Measurements from ENCODE around the gene OPCML.

OPCML gene

DNA sequence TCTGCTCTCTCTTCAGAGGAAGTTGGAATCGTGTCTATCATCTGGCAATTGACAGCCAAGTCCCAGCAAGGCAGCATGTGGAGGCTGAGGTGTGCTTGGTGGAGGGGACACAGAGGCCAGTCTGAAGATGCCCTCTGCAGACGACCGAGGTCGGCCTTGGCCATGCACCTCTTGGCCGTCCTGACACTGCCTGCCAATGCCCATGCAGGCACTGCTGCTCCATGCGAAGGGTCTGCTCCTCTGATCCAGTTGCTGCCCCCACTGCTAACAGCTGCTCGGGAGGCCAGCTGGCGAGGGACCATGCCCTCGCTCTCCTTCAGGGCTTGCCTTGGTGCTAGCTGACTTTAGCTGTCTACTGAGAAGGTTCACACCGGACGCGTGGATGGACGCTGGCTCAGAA, 527.9 kb downstream of the OPCML start:
- DNase-seq (ENCODE audit: extremely low read depth in 1 of 2, low read depth in 1 of 2), result no peak

DNA sequence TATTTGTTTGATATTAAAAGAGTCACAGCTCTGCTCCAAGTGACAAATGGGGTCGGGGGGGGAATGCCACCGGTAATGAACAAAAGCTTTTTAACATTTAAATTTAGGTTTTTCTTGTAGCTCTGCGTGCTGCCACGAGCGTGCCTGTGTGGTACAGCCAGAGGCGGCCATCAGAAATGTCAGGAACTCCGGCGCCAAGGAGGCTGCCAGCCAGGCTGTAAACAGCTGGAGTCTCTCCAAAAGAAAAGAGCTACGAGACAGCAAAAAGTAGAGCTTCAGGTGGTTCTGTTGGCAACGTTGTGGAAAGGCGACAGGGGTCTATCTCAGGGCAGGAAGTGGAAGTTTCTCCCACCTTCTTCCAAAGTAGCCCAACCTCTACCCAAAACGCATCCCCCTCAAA, 532.8 kb downstream of the OPCML start:
- DNase-seq (ENCODE audit: extremely low read depth in 1 of 2, low read depth in 1 of 2), result no peak

DNA sequence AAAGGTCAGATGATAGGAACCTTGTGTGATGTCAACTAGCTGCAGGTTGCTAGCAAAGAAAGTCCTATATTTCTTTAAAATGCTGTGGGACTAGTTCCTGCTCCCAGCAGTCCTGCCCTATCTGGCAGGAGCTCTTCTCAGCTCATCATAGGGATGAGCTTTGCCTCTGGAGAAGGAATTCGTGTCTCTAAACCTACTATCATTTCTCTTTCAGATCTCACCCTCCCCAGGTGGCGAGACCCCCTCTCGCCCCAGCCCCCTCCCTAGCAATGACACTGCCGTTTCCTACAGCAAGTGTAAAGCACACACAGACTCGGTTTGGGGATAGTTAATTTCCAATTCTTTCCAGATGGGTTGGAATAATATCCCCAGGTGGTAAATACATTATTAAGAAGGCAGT, 533.3 kb downstream of the OPCML start:
- DNase-seq (ENCODE audit: extremely low read depth in 1 of 2, low read depth in 1 of 2), result no peak

DNA sequence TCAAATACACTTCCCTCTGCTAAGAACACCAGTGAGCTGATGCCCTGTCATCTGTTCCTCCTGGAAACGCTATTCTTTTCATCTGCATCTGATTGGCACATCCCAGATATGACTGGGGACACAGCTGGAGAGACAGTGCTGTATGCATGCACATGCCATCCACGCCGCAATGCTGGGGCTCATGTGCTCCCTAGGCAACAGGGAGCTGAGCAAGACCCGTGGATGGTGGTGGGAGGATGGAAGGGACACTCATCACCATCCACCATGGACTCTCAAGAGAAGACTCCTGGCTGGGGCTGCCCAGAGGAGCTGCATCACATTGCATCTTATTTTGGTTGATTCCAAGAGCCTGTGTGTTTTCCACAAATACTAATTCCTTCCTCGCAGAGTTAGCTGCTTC, 534.9 kb downstream of the OPCML start:
- DNase-seq (ENCODE audit: extremely low read depth in 1 of 2, low read depth in 1 of 2), result no peak

DNA sequence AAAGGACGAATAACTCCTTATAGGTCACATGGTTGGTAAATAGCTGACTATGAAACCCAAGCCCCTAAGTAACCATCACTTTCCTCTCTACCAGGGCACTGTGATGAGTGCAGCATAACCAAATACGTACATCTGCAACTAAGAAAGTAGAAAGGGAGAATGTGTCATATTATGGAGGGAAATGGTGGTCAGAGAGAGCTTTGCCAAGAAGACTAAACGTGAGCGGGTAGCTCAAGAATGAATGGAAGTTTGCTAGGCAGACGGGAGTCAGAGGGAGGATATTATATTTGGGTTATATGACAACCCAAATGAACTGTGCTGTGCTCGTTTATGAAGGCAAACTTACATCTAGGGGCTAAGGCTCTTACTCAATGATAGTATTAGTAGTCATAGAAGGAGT, 537.3 kb downstream of the OPCML start:
- no peak for DNase-seq (ENCODE audit: extremely low read depth in 1 of 2, low read depth in 1 of 2)

DNA sequence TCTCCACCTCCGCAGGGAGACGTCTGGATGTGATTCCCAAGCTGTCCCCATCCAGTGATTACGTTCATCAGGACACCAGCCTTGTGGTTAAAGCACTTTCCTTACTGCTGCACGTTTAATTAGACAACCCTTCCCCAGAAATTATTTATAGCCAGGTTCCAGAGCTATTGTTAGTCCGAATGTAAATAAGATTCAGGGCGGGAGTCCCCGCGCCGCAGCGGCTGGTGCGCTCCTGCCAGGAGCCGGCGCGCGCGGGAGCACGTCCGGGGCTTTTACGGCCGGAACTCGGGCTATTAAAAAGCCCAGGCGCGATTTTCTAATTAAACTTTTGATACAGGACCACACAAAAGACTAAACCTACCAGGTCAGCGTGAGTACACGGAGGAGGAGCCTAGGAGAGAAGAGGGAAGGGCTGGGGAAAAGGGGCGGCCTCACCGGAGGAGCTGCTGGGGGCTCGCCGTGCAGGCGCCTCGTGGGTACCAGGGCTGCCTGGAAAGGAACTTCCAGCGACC, 538.3 kb downstream of the OPCML start:
- no peak for DNase-seq (ENCODE audit: extremely low read depth in 1 of 2, low read depth in 1 of 2)

DNA sequence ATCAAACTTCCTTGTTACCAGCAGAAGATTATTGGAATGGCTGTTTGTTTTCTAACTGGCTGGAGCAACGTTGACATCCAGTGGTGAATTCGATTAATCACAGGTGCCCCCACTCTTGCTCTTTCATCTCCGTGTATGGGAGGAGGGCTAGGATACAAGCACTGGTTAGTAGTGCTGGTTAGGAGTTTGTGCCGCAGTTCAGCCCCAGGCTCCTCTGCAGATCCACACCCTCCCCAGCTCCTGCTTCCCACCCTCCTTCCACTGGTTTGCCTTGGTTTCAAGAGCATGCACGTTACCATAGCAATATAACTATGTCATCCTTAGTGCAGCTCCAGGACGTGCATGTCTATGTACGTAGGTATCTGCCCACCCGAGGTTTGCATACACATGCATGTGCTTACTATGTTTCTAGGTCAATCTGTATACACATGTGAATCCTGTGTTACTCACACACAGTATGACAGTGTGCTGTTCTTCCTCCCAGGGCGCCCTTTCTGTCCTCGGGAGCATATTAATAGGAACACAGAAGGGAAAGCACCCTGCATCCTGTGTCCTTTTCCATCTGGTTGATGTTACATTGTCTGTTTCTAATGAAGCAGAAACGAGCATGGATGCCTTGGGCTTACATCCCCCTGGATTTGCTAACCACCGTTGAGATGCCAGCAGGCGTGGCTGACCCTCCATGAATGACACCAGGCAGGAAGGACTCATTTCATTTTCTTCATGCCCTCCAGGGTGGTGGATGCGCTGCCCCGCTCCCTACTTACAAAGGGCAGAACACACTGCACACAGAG, 539.3 kb downstream of the OPCML start:
- no peak for DNase-seq (ENCODE audit: extremely low read depth in 1 of 2, low read depth in 1 of 2)

DNA sequence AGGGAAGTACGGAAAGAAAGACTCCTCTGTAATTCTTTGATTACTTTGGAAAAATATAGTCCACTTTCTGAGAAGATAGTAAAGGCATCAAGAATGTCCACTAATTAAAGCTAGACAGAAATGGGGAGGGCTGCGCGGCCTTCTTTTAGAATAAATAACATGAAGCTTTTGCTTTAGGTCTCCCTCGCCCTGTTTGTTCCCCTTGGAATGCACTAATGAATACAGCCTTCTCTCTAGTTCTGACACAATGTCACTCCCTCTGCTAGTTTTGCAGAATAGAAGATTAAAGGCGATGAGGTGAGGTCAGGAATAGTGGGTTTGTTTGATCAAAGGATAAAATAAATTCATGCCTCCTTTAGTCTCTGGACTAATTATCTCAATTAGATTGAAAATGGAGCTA, 543.9 kb downstream of the OPCML start:
- DNase-seq (ENCODE audit: extremely low read depth in 1 of 2, low read depth in 1 of 2), result no peak

DNA sequence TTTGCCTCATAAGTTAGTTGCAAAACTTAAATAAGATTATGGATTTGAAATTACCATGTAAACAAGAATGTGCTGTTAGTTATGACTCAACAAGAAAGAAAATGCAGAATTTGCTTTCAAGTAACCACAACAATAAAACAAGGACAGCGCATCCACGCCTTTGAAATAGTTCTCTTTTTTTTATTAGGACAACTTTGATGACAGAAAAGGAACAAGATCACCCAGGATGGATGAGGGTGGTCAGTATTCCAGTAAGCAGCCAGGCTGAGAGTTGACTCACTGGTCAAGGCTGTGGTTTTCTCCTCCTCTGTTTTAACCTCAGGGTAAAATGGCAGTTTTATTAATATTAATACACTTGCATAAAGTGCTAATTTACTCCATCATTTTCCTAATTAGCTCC, 544.4 kb downstream of the OPCML start:
- no peak for DNase-seq (ENCODE audit: extremely low read depth in 1 of 2, low read depth in 1 of 2)

DNA sequence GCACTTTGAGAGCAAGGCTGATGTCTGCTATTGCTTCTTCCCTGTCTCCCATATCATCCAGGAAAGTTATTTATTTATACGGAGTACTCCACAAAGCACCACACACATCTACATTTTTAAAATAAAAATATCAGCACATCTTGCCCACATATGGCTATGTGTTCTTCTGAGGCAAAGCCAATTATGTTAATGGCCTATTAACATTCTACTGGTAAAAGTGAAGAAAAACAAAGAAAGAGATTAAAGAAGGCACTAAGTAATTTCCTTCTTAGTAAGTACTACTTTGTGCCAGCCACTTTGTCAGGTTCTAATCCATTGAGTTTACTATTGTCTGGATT, 548.7 kb downstream of the OPCML start:
- DNase-seq (ENCODE audit: extremely low read depth in 1 of 2, low read depth in 1 of 2), result no peak

DNA sequence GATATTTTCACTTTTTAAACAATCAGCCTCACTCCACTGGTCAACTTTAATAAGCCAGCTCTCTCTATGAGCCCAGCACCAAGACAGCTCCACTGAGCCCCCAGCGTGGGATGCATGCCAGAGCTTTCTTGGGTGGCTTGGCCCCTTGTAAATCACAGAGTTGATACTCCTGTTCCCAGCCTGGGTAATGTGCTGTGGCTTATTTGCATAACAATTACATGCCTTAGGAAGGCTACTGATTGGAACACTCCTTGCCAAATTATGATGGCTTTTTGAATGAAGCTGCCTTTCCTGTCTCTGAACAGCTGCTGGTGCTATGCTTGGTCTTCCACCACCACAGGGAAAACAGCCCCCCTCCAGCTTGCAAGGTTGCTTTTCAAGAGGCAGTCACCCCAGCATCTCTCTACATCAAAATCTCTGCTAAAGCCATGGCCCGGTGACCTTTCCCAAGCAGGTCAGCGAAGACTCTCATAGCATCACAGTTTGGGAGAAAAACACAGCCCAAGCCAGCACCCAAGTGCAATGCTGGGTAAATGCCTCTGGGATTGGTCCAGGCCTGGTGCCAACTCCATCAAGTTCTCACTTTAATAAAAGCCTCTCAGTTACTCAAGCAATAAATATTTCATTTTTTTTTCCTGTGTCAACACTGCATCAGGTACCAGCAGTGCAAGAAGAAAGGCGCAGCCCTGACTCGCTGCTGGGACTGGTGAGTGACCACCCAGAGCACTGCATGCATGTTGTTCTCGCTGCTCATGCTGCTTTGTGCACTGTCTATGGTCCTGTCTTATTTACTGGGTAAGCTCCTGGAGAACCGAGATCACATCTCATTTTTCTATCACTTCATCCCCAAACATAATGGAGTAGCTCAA, 549.3 kb downstream of the OPCML start:
- DNase-seq (ENCODE audit: extremely low read depth in 1 of 2, low read depth in 1 of 2), result no peak

DNA sequence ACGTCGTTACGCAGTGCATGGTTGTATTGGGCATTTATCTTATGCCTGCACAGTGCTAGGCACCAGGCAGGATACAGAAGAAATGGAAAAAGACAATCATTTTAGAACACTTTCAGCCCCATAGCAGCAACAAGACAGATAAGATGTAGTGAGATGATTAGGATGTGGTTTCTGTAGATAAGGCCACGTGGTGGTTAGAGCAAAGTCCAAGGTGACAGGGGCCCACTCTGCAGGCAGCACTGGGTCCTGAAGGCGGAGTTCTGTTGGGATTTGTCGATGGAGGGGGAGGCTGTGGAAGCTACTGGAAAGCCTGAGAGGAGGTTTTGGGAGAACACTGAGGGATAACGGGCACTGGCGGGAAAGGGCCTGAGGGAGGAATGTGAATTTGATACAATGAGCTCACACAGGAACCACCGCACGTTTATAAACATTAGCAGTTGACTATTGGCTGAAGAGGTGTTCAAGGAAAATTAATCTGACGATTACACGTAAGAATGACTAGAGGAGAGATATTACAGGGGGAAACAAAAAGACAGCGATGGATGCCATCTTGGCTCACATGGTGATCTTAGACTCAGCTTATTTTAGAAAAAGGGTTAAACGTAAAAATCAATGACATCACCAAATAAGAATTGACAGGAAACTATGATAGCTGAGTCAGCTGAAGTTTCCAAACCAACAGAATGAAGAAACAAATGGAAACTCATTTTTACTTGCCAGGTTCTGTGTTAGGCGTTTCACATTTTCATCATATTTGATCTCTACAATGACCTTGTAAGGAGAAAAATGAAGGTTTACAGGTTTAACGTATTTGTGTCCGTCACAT, 551.0 kb downstream of the OPCML start:
- DNase-seq (ENCODE audit: extremely low read depth in 1 of 2, low read depth in 1 of 2), result no peak

DNA sequence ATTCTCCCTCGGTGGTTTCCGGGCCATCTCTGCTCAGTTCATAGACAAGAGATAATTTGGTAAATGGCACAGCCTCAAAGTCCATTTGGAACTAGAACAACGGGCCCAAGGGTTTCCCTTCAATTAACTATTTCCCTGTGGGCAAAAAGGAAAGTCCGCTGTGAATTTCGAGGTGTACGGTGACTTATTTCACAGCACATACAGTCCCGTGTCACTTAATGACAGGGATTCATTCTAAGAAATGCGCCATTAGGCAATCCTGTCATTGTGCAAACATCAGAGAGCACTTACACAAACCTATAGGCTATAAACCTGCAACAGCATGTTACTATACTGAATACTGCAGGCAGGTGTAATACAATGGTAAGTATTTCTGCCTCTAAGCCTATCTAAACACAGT, 551.6 kb downstream of the OPCML start:
- no peak for DNase-seq (ENCODE audit: extremely low read depth in 1 of 2, low read depth in 1 of 2)

DNA sequence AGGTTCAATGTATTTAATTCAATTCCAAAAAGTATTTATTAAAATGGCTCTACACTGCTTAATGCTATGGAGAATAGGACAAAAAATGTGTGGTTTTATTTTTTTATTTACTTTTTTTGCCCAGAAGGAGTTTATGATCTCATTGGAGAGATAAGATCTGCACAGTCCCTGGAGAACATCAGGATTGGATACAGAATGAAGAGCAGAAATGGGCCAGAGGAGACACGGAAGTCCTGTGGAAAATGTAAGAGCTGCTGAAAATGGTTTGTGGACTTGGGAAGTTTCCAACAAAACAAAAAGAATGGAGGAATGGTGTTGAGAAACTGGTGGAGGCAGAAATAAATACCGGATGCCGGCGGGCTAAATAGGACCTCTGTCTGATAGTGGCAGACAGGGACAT, 554.6 kb downstream of the OPCML start:
- DNase-seq (ENCODE audit: extremely low read depth in 1 of 2, low read depth in 1 of 2), result no peak

DNA sequence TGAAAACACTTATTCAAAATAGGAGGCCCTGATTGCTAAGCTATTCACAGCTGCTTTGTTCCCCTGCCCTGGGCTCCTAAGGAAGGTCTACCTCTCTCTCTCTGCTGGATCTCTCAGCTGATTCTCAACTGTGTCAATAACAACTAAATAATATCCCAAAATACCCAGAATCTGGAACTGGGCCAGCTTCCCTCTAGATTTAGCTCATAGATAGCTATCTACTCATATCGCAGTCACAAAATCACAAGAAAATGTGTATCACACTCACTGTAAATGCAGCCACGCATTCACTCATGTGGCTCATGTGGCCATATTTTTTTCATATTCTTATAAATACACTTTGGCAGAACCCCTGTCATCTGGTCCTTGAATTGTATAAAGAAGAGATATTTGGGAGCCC, 555.1 kb downstream of the OPCML start:
- no peak for DNase-seq (ENCODE audit: extremely low read depth in 1 of 2, low read depth in 1 of 2)

DNA sequence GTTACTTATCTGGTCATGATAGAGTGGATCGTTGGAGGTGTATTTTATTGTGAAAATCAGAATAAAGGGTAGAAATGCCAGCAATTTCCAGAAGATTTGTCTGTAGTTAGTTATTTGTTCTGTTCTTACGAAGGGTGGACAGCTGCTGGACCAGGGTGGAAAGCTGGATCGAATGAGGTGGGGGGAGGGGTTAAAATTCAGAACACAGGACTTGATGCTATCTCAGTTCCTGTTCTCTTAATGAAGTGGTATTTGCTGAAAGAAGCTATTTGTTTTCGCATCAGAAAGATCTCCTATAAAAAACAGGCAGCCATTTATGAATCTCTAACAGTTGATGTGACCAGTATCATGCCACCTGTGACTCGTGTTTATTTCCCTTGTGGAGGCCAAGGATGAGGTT, 556.2 kb downstream of the OPCML start:
- no peak for DNase-seq (ENCODE audit: extremely low read depth in 1 of 2, low read depth in 1 of 2)

DNA sequence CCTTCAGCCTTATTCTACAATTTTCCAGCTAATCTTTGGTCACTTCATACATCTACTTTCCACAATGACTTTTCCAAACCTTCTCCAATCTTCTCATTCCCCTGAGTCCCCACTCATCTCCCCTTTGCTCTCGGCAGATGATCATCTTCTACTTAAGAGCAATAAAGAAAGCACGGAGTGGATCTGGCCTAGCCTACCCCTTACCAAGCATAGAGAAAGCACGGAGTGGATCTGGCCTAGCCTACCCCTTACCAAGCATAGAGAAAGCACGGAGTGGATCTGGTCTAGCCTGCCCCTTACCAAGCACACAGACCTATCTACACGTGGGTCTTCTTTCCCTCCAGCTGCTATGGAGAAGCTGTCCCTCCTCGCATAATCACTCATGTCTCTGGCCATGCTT, 558.6 kb downstream of the OPCML start:
- DNase-seq (ENCODE audit: extremely low read depth in 1 of 2, low read depth in 1 of 2), result no peak

DNA sequence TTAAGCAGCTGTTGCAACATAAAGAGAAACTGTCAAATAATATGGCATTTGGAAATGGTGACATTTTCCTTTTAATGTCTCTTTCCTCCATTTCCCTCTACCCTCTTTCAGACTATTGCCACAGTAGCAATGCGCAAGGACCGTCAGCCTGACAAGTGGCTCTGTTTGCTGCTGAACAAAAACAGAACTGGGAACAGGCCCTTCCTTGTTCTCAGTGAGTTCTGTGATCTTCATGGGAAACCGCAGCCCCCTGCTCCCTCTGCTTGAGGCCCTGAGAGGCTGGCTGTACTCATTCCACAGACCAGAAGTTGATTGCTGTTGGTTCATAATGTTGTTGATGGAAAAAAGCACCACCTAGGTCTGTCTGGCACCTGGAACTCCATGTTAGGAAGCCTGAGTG, 559.7 kb downstream of the OPCML start:
- no peak for DNase-seq (ENCODE audit: extremely low read depth in 1 of 2, low read depth in 1 of 2)

DNA sequence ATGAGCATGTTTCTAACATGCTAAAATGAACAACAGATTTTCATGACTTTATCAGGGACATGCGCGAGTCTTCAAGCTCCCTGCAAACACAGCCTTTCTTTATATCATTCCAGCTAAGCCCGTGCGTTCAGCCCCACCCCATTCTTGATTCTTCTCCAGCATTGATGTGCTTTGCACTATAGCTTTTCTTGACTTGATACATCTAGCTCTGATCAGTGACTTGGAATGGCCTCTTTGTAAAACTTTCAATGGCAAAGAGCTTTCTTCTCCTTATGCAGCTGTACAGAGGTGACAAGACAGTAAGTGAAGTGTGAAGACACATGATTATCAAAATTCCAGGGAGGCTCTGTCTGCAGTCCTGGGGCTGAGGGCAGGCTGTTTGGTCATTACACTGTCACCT, 561.0 kb downstream of the OPCML start:
- no peak for DNase-seq (ENCODE audit: extremely low read depth in 1 of 2, low read depth in 1 of 2)

DNA sequence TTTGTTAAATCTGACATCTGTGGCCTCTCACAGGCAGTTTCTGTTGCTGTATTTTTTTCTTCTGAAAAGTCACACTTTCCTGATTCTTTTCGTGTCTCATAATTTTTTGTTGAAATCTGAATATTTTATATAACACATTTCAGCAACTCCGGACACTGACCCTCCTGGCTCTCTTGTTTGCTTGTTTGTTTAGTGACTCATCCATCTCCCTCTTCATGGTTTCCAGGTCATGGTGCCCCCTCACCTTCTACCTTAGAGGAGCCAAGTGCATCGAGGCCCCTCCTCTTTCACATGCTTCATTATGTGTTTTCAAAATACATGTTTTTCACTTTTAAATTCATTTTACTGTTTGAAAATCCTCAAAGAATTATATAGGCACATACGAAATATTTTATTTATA, 562.4 kb downstream of the OPCML start:
- no peak for DNase-seq (ENCODE audit: extremely low read depth in 1 of 2, low read depth in 1 of 2)

DNA sequence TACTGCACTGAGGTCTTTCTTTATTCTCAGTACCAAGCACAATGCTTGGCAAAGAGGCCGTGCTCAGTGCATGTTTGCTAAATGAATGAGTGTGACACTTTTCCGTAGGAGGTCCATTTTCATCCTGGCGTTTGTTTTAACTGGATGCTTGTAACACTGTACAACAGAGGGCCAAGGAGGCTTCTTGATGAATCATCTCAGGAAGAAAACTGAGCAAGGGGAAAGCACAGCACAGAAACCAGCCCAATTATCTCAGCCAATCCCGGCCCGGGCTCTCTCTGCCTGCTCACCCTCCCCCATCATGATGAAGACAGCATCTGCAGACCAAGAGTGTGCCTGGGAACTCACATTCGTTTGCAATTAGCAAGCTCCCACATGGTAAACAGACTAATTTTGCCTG, 570.3 kb downstream of the OPCML start:
- DNase-seq (ENCODE audit: extremely low read depth in 1 of 2, low read depth in 1 of 2), result no peak
